ENCODE results near the gene CHN2.
"Not testable (repeated sequence)": the region's sequence is repeated elsewhere in the genome, so short reads cannot be mapped to it uniquely, and the experiment has no call there.

The CHN2 gene

DNA sequence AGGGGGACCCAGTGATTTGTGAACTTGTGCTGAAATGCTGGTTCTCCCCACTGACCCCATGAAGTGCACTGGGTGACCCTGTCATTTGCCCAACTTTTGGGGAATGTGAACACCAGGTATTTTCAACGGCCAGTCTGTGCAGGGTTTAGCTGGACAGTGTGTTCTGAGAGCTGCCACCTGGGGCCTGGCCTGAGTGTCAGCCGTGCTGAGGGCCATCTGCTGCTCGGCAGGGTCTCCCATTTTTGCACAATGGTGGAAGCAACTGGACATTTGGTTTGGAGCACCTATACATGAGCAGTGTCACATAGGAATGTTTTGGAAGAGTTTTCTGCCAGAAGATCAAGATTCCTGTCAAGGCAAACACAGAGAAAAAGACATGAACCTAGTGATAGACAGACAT lies 5.2 kb downstream of the CHN2 start:
- POLR2A ChIA-PET, result no interaction called here
- TF ChIP-seq TARDBP (IDR thresholded peaks at IDR 0.05), result no peak
- TF ChIP-seq HDGF (IDR thresholded peaks at IDR 0.05; ENCODE audit: borderline replicate concordance), result no peak
- TF ChIP-seq ELF4 (IDR thresholded peaks at IDR 0.05), result no peak
- no peak for TF ChIP-seq L3MBTL2 (conservative IDR thresholded peaks at IDR 0.05)
- TF ChIP-seq, protein P1, sequence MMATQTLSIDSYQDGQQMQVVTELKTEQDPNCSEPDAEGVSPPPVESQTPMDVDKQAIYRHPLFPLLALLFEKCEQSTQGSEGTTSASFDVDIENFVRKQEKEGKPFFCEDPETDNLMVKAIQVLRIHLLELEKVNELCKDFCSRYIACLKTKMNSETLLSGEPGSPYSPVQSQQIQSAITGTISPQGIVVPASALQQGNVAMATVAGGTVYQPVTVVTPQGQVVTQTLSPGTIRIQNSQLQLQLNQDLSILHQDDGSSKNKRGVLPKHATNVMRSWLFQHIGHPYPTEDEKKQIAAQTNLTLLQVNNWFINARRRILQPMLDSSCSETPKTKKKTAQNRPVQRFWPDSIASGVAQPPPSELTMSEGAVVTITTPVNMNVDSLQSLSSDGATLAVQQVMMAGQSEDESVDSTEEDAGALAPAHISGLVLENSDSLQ (IDR thresholded peaks at IDR 0.05), result no peak
- TF ChIP-seq LEF1 (IDR thresholded peaks at IDR 0.05; ENCODE audit: borderline replicate concordance), result no peak
- no peak for TF ChIP-seq SP1 (IDR thresholded peaks at IDR 0.05)
- no peak for TF ChIP-seq BHLHE40 (IDR thresholded peaks at IDR 0.05; ENCODE audit: borderline replicate concordance)
- no peak for TF ChIP-seq ARNT (IDR thresholded peaks at IDR 0.05)
- TF ChIP-seq CTBP1 (IDR thresholded peaks at IDR 0.05; ENCODE audit: borderline replicate concordance), result no peak
- TF ChIP-seq FOXA1 (IDR thresholded peaks at IDR 0.05), result no peak
- TF ChIP-seq ZNF384 (IDR thresholded peaks at IDR 0.05), result no peak
- no peak for TF ChIP-seq FOXM1 (IDR thresholded peaks at IDR 0.05; ENCODE audit: borderline replicate concordance)
- no peak for TF ChIP-seq FOXK2 (IDR thresholded peaks at IDR 0.05)
- no peak for TF ChIP-seq SUZ12 (IDR thresholded peaks at IDR 0.05)
- no peak for DNase-seq (ENCODE audit: extremely low spot score)
- CTCF ChIA-PET, result no interaction called here

DNA sequence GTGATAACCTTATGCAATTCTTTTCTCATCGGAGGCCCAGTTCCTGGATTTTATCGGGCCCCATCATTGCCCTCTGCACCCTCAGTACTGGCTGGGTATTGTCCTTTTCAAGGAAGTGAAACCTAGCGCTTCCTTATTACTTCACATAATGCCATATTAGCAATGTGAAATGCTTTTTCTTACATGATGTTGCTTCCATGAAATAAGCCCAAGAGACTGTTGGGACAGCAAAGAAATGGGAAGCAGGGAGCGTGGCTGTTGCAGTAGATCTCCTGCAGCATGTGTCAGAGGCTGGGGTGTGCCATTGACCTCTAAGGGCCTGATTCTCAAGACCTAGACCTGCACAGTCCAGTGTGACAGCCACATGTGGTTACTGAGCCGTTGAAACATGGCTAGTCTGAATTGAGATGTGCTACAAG lies 8.1 kb downstream of the CHN2 start:
- TF ChIP-seq SUZ12 (IDR thresholded peaks at IDR 0.05) (no peak), L3MBTL2 (conservative IDR thresholded peaks at IDR 0.05) (no peak), FOXA1 (IDR thresholded peaks at IDR 0.05) (no peak), BHLHE40 (IDR thresholded peaks at IDR 0.05; ENCODE audit: borderline replicate concordance) (no peak), FOXM1 (IDR thresholded peaks at IDR 0.05; ENCODE audit: borderline replicate concordance) (no peak), HDGF (IDR thresholded peaks at IDR 0.05; ENCODE audit: borderline replicate concordance) (no peak)
- DNase-seq (ENCODE audit: extremely low spot score), result no peak
- ChIA-PET CTCF (interaction anchor here (0.7 to 2.4 kb wide), 2 partner anchors 13 to 30 kb away, joined by 3 to 10 read pairs; no protein-coding TSS in a partner anchor), POLR2A (no interaction called here)

DNA sequence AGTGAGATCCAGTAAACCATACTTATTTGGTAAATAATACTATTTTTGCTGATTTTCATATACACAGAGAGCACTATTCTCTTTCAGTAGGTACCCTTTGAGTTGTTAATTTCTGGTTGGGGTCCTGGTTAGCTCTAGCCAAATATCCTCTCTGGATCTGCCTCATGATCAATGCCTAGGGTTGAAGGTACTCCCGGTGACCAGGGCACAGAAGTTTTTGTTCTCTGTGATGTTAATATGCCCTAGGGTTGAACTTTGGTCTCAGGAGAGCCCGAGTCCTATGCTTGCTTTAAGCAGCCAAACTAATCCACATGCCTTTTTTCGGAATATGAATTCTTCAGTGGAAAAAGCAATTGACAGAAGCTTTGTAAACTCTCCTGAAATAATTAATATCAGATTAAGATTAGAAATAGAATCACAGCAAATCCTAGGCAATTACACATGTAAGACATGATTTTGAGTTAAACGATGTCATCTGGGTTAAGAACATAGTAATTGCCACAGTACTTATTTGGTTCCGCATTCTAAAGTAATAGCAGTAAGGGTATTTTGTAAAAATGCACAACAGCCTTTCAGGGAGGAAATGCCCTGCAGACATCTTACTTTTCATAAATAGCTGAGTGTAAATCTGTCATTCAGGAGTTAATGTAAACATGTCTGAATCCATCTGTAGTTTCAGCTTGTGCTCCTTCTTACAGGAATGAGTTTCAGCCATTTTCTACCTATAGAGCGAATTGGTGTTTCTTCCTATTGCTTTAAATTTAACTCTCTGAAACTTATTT lies 10.1 kb downstream of the CHN2 start:
- ChIA-PET CTCF (interaction anchor here (0.9 to 1.7 kb wide), 2 partner anchors 15 to 117 kb away, joined by 4 to 11 read pairs; no protein-coding TSS in a partner anchor), POLR2A (no interaction called here)
- DNase-seq (ENCODE audit: extremely low spot score), result no peak
- TF ChIP-seq, protein P1 (IDR thresholded peaks at IDR 0.05), result peak; percentile 85
- TF ChIP-seq ELF4 (IDR thresholded peaks at IDR 0.05) (no peak), TARDBP (IDR thresholded peaks at IDR 0.05) (no peak)

DNA sequence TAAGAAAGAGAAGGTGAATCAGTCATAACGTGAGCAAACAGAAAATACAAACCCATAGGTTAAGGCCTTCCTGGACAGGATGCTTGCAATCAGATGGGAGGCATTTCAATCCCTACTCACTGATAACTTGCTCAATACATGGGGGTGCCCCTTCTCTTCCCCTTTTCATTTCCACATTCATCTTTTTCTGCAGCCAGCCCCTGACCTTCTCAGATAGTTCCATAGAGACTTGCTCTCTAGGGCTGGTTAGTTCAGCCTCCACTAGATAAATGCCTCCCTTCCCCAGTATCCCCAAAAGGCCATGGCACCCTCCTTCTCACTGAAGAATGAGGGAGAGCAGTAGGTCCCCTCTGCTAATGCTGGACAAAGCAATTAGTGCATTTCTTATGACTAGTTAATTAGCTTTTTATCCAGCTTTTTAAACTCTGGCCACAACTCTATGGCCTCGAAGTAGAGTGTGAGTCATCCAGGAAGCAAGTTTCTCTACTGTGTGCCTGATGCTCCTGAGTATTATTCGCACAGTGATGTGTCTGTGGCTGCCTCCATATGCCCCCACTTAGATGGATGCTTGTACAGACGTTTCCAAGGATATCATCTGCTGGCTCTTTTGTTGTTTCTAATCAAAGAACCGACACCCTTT lies 12.7 kb downstream of the CHN2 start:
- ChIA-PET POLR2A (no interaction called here), CTCF (interaction anchor here (0.6 kb wide), 1 partner anchor 17 kb away, joined by 3 read pairs; no protein-coding TSS in a partner anchor)
- TF ChIP-seq ELF4 (IDR thresholded peaks at IDR 0.05), result no peak
- TF ChIP-seq NFRKB (IDR thresholded peaks at IDR 0.05), result no peak
- no peak for TF ChIP-seq HDGF (IDR thresholded peaks at IDR 0.05; ENCODE audit: borderline replicate concordance)
- TF ChIP-seq ZNF384 (IDR thresholded peaks at IDR 0.05), result no peak
- TF ChIP-seq, protein P1 (IDR thresholded peaks at IDR 0.05), result no peak
- no peak for TF ChIP-seq SUZ12 (IDR thresholded peaks at IDR 0.05)
- TF ChIP-seq ARNT (IDR thresholded peaks at IDR 0.05), result no peak
- no peak for TF ChIP-seq TARDBP (IDR thresholded peaks at IDR 0.05)
- DNase-seq (ENCODE audit: extremely low spot score), result no peak

DNA sequence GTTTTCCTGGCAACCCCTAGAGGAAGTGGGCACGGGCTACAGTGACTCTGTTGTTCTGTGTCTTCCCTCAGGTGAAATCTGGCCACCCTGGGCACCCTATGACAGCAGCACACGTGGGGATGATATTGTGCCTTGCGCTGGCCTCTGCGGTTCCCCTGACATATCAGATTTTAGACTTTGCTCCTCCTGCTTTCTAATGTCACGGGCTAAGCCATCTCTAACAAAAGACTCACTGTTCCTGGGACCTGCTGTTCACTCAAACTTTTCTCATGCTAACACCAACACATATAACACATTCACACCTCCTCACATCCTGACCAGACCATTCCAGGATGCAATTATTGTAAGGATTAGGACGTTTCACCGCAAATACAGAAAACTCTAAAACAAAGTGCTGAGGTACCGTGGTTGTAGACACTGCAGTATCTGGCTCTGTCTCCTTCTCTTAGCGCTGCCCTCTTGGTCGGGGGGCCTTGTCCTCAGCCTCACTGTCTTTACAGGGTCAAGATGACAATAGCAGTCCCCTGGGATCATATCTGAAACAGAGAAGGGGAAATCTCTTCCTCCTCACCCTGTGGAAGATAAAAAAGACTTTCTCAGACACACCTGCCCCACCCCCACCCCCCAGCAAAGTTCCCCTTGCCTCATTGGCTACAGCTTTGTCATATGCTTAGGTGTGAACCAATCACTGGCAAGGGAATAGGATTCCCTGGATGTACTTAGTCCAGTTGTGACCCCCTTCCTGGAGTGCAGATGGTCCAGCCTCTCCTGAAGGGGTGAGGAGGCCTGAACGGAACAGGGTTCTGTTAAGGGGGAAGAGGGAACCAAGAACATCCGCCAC lies 14.1 kb downstream of the CHN2 start:
- ChIA-PET POLR2A (no interaction called here), CTCF (no interaction called here)
- DNase-seq (ENCODE audit: extremely low spot score), result no peak
- no peak for TF ChIP-seq SP1 (IDR thresholded peaks at IDR 0.05)
- TF ChIP-seq BHLHE40 (IDR thresholded peaks at IDR 0.05; ENCODE audit: borderline replicate concordance), result no peak
- TF ChIP-seq TARDBP (IDR thresholded peaks at IDR 0.05), result no peak

DNA sequence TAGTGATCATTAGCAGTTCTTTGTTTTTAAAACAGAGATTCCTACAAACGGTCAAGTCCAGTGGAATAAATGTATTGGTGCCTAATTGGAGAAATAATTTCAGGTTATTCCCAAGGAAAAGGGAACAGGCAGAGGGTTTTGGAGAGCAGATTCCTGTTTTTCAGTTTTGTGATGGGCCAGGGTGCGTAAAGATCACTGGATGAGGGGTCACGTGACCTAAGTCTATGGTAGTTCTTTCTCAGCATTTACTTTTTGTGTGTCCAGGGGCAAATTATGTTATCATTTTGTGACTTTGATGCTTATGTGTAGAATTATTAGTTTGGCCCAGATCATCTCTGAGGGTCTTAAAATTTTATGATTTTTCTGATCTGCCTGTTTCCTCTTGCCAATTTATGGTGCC lies 15.2 kb downstream of the CHN2 start:
- no peak for TF ChIP-seq FOXA1 (IDR thresholded peaks at IDR 0.05)
- no peak for TF ChIP-seq TARDBP (IDR thresholded peaks at IDR 0.05)
- TF ChIP-seq ELF4 (IDR thresholded peaks at IDR 0.05), result no peak
- no peak for TF ChIP-seq L3MBTL2 (conservative IDR thresholded peaks at IDR 0.05)
- TF ChIP-seq NFRKB (IDR thresholded peaks at IDR 0.05), result no peak
- TF ChIP-seq SUZ12 (IDR thresholded peaks at IDR 0.05), result no peak
- TF ChIP-seq LEF1 (IDR thresholded peaks at IDR 0.05; ENCODE audit: borderline replicate concordance), result no peak
- TF ChIP-seq FOXK2 (IDR thresholded peaks at IDR 0.05), result no peak
- no peak for TF ChIP-seq FOXM1 (IDR thresholded peaks at IDR 0.05; ENCODE audit: borderline replicate concordance)
- TF ChIP-seq, protein P1 (IDR thresholded peaks at IDR 0.05), result no peak
- TF ChIP-seq ZNF384 (IDR thresholded peaks at IDR 0.05), result no peak
- ChIA-PET CTCF (no interaction called here), POLR2A (no interaction called here)
- DNase-seq (ENCODE audit: extremely low spot score), result no peak

DNA sequence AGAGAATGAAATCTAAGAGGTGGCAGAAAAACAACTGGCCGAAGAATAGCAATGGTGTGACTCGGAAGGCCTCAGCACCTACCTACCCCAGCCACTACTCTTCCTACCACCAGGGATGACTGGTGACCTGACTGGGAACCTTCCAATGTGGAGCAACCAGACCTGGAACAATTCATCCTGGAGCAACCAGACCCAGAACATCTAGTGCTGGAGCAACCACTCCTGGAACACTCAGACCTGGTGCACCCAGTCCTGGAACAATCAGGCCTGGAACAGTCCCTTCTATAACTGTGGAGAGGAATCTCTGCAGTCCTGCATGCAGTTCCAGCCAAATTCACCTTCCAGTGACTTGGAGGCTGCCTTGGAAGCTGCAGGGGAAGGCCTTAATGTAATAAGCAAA lies 18.2 kb downstream of the CHN2 start:
- POLR2A ChIA-PET; CTCF ChIA-PET; DNase-seq (ENCODE audit: extremely low spot score): not testable (repeated sequence)
